COLO829 (cell line): ENCODE data around the gene REXO1.
A peak's percentile ranks its signal among the peaks of the same experiment; 100 is the strongest.
"Not testable (repeated sequence)": the region's sequence is repeated elsewhere in the genome, so short reads cannot be mapped to it uniquely, and the experiment has no call there.

Experiments used
- DNase-seq: peaks from one replicate; pipeline ENCODE4 v3.0.0; 2012; ENCODE audit warnings: low spot score

The REXO1 gene, protein sequence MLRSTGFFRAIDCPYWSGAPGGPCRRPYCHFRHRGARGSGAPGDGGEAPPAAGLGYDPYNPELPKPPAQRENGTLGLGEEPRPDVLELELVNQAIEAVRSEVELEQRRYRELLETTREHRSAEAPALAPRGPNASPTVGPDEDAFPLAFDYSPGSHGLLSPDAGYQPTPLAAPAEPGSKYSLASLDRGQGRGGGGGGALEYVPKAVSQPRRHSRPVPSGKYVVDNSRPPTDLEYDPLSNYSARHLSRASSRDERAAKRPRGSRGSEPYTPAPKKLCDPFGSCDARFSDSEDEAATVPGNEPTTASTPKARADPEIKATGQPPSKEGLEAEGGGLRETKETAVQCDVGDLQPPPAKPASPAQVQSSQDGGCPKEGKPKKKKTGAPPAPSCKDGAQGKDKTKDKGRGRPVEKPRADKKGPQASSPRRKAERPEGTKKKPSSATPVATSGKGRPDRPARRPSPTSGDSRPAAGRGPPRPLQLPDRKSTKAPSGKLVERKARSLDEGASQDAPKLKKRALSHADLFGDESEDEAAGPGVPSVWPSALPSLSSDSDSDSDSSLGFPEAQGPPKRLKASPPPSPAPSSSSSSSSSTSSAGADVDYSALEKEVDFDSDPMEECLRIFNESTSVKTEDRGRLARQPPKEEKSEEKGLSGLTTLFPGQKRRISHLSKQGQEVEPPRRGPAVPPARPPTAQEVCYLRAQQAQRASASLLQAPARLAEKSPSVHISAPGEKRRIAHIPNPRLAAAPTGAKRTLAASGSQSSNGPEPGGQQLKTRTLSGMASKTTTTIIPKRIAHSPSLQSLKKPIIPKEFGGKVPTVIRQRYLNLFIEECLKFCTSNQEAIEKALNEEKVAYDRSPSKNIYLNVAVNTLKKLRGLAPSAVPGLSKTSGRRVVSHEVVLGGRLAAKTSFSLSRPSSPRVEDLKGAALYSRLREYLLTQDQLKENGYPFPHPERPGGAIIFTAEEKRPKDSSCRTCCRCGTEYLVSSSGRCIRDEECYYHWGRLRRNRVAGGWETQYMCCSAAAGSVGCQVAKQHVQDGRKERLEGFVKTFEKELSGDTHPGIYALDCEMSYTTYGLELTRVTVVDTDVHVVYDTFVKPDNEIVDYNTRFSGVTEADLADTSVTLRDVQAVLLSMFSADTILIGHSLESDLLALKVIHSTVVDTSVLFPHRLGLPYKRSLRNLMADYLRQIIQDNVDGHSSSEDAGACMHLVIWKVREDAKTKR

DNA sequence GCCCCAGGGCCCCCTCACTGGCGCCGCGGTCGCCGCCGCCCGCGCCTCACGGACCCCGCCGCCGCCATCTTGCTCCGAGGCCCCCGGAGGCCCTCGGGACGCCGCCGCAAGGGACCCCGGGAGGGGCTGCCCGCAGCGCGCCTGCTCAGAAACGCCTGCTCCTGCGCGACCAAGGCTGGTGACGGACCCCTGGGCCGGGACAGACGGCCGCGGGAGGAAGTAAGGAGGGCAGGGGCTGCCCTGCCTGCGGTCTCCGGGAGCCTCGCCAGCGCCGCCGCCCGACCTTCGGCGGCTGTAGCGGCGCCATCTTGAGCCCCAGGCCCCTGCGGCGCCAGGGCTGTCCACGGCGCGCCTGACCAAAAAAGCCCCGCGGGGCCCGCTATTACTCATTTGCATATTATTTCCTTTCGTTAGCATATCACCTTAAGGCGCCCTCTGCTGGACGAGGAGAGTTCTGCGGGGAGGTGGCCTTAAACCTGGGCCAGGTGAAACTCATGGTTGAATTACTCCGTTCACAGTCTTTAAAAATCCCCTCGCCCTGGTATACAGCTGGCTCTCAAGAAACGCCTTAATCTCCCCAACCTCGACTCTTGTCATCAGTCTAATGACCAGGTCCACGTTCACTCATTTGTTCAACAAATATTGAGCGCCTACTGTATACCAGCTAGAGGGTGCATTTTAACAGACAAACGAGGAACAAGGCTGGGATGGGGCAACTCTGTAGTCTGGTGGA, at the start of gene REXO1:
Gene REXO1, minus strand, starts transcription at position 85 of the 733 bp plus-strand sequence. CDS start 125 bp downstream, outside the sequence.
- peak; percentile 82 for DNase-seq

DNA sequence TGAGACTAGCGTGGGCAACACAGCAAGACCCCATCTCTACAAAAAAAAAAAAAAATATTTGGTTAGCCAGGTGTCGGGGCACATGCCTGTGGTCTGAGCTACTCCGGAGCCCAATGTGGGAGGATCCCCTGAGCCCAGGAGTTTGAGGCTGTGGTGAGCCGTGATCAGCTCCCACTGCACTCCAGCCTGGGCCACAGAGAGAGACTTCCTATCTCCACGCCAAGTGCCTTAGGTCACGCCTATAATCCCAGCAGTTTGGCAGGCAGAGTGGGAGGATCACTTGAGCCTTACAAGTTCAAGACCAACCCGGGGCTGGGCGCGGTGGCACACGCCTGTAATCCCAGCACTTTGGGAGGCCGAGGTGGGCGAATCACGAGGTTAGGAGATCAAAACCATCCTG, 48.2 kb upstream of the REXO1 start:
- no peak for DNase-seq

DNA sequence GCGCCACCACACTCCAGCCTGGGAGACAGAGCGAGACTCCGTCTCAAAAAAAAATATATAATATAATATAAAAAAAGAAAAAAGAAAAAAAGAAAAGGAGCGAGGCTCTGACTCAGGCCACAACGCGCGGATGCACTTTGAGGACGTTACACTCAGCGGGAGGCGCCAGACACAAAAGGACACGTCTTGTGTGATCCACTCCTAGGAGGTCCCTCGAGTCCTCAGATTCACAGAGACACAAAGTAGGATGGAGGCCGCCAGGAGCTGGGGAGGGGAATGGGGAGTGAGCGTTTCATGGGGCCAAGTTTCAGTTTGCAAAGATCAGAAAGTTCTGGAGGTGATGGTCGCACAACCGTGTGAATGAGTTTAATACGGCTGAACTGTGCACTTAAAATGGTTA, 45.5 kb upstream of the REXO1 start:
- no peak for DNase-seq

GRCh38 chr19:1889907-1890306, 41.6 kb upstream of the REXO1 start:
- DNase-seq = no peak

DNA sequence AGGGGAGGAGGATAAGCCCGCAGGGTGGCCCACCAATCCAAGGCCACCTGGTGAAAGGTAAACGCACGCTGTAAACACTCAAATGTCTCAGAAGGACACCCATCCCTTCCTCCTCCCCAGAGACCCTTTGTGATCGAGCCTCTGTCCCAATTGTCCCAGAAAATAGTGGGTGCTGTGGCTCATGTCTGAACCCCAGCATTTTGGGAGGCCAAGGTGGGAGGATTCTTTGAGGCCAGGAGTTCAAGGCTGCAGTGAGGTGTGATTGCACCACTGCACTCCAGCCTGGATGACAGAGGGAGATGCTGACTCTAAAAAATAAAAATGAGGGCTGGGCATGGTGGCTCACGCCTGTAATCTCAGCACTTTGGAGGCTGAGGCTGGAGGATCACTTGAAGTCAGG, 40.1 kb upstream of the REXO1 start:
- DNase-seq = no peak

- not testable (repeated sequence) for DNase-seq
Measured at GRCh38 chr19:1886360-1886759, 38.1 kb upstream of the REXO1 start.

- DNase-seq = peak; percentile 82
Measured at GRCh38 chr19:1885398-1886119, 37.3 kb upstream of the REXO1 start, which contains the start of gene ABHD17A. Gene ABHD17A, minus strand, starts transcription at chr19:1885496. Its CDS starts 3,930 bp downstream, at chr19:1881566.

DNA sequence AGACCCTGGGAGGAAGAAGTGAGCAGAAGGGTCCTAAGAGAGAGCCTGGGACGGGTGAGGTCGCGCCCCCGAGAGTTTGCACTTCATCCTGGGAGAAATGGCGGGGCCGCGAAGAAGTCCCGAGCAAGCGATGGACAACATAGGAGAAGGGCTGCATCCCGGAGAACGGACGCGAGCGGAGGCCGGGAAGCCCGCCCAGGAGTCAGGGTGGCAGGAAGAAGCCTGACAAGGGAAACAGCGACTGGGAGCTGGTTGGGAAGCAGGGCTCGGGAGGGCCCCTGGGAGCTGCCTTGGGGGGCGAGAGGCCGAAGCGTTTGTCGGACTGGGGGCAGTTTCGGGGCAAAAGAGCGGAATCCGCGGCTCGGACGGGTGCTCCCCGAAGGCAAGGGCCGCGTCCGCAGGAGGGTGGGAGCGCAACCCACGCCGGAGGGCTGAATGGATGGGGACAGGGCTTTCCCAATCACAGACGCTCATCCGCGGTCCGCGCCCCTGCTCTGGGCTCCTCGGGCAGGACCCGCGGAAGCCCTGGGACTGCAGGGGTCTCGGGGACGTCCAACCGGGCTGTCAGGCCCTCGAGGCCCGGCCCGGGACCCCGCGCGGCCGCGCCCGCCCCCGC, 36.5 kb upstream of the REXO1 start:
- DNase-seq = no peak

GRCh38 chr19:1884291-1884718, 36.0 kb upstream of the REXO1 start:
- no peak for DNase-seq

DNA sequence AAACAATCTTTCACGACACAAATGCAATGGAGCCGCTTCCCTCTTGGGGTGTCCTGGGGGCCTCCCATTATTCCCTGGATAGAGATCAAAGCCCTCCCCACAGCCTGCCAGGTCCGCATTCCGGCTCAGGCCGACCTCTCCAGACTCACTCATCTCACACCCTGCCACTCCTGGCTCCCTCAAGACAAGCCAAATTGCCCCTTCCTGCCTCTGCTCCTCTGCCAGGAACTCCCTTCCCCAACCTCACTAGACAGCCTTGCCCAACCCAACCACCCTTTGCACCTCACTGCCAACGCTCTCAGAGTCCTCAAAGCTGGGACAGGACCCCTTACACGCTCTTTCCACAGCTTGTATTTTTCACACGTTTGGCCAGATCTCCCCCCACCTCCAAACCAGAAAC, 35.5 kb upstream of the REXO1 start:
- DNase-seq = no peak

DNA sequence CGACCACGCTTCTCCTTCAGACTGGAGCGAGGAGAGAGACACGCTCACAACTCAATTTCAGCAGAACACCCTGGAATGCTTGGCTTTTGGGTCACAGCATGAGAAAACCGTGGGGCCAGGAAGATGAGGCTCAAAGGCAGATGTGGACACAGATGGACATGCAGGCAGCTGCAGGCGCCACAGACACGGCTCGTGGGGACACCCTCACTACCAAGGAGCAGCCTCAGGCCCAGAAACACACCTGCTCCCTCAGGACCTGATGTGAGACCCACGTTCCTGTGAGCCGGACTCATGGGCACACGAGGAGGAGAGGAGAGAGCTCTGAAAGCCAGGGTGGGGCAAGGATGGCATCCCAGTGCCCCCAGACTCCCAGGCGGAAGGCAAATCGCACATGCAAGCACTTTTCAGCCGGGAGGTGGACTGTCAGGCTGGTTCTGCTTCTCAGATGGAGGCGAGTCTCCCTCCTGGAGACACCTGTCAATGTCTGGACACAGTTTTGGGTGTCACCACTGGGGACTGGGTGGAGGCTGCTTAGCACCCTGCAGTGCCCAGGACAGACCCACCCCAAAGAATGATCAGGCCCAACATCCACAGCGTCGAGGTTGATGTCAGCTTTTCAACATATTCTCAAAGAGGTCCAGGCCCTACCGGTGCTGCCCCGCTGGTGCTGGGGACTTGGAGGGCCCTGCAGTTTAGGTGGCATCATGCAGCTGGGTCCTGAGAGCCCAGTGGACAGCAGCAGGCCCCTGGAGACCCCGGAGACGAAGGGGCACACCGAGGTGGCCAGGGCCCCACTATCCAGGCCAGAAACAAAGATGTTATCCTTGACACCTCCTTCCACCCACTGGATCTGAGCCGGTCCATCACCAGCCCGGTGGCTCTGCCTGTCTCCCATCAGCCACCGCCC, 34.8 kb upstream of the REXO1 start:
- no peak for DNase-seq

DNA sequence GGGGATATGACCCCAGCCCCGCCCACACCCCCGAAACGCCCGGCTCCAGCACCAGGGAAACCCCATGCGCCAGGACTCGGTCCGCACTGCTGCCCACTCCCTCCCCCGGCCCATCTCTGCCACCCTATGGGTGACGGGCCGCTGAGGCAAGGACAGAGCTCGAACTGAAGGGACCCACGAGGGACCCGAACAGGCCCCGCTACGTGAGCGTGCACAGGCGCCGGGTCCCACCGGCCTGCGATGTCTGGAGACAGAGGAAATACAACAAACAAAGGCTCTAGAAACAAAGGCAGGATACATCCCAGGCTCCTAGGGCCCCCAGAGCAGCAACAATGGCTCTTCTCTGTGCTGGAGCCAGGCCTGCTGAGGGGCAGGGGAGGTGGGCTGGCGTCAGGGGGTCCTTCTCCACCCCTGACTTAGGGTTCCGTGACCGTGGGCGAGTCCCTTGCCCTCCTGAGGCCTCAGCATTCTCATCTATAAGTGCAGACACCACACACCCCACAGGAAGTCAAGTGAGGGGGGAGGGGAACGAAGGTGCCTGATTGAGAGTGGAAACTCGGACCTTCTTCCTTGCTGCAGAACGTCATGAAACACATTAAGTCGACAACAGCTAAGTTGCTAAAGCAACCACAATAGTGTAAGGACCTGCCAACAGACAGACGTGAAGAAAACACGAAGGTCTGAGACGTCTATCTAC, 34.0 kb upstream of the REXO1 start:
- no peak for DNase-seq

DNA sequence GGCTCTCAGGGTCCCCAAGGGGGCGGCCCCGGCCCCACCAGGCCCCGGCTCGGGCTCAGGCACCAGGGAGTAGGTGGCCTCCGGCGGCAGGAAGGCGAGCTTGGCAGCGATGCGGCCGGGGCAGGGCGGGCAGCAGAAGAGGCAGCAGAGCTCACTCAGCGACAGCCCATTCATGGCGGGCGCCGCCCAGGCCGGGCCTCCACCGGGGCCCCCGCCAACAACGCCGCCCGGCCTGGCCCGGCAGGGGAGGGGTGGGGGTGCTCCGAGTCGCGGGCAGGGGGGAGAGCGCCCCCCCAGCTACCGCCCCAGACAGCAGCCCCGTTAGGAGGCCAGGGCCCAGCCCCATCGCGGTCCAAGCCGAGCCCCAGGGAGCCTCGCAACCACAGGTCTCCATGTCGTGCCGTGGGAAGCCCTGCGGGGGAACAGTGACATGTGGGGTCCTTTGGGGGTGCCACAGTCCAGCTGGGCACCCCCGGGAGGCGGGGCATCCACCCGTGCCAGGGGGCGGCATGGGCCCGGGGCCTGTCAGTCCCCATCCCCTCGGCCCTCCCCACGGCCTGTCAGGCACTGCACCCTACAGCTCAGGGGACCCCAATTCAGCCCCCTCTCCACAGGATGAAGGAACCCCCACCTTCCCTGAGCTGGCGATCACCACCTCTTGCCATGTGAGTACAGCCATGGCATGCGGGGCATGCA, 33.3 kb upstream of the REXO1 start:
- not testable (repeated sequence) for DNase-seq

- DNase-seq = no peak
Measured at GRCh38 chr19:1880611-1881392, 32.5 kb upstream of the REXO1 start.

DNA sequence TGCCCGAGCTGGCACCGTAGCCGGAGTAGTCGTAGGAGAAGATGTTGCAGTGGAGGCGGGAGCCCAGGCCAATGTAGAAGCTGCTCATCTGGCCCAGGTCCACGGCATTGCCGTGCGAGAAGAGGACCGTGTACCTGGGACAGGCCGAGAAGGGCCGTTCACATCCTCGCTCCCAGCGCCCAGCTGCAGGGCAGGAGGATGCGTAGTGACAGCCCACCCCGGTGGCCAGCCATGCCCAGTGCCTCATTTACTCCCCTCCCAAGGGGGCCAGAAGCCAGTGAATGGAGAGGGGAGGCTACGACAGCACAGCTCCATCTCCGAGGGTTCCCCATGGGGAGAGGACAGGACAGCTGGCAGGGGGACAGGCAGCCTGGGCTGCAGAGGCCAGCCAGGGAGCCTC, 31.7 kb upstream of the REXO1 start:
- DNase-seq = not testable (repeated sequence)

- DNase-seq = not testable (repeated sequence)
Measured at GRCh38 chr19:1878583-1878982, 30.3 kb upstream of the REXO1 start.

DNA sequence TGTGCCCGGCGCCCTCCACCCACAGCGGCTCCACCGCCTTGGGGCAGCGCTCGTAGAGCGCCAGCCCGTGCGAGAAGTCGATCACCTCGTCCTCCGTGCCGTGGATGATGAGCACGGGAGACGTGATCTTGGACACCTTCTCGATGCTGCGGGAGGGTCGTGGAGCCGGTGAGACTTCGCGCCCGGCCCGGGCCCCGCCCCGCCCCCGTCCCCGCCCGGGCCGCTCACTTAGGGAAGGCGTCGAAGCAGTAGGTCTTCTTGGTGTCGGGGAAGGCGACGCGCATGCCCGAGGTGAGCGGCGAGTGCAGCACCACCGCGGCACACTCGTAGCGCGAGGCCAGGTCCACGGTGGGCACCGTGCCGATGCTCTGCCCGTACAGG, 29.0 kb upstream of the REXO1 start:
- not testable (repeated sequence) for DNase-seq
